HepG2 (cell line): ENCODE measurements around the gene ORC3. TPM values are rescaled to one million over a fixed set of nuclear protein-coding genes. Genes with fewer than 3 reads are reported as not detected.

Source experiments
- CREM ChIP-seq, 2 experiments: sonication (generic) in 1 of 2; formaldehyde crosslinking in 1 of 2; IDR thresholded peaks; 2 replicates each; pipeline versions ENCODE4 v1.4.0 to v1.6.1; 2016 to 2020; ENCODE audit warnings: antibody characterized with exemption in 1 of 2, mild to moderate bottlenecking in 1 of 2, missing genetic modification reagents in 1 of 2
- HNRNPLL ChIP-seq: fragments of 200-400 bp; formaldehyde crosslinking; IDR thresholded peaks from 2 replicates; pipeline ENCODE4 v1.6.1; 2017; ENCODE audit warnings: mild to moderate bottlenecking, low read depth, low read length; ENCODE audit not compliant: poor library complexity, severe bottlenecking
- NR3C1 ChIP-seq: sonication (generic); formaldehyde crosslinking; IDR thresholded peaks from 2 replicates; pipeline ENCODE4 v1.4.0; 2020; ENCODE audit warnings: missing genetic modification reagents
- POLR2G ChIP-seq: fragments of 200-400 bp; formaldehyde crosslinking; IDR thresholded peaks from 2 replicates; pipeline ENCODE4 v1.6.1; 2018; ENCODE audit warnings: mild to moderate bottlenecking, low read depth, low read length, moderate library complexity
- PRPF4 ChIP-seq: fragments of 200-400 bp; formaldehyde crosslinking; IDR thresholded peaks from 2 replicates; pipeline ENCODE4 v1.6.1; 2016; ENCODE audit warnings: low read length, low read depth; ENCODE audit not compliant: poor library complexity, severe bottlenecking
- SMAD3 ChIP-seq: sonication (generic); formaldehyde crosslinking; IDR thresholded peaks from 2 replicates; pipeline ENCODE4 v1.4.0; 2020; ENCODE audit warnings: missing genetic modification reagents
- SOX13 ChIP-seq, 3 experiments: fragments of 450-650 bp in 1 of 3; sonication (generic) in 1 of 3; formaldehyde crosslinking in 1 of 3; IDR thresholded peaks in 2 of 3; conservative IDR thresholded peaks in 1 of 3; 2 replicates each; pipeline versions ENCODE4 v1.5.0 to v1.6.1; 2016 to 2020; ENCODE audit warnings: antibody characterized with exemption in 1 of 3, mild to moderate bottlenecking in 1 of 3, missing compliant biosample characterization in 1 of 3, missing genetic modification reagents in 1 of 3, moderate library complexity in 1 of 3
- SRF ChIP-seq: IDR thresholded peaks from 2 replicates; pipeline ENCODE4 v1.6.1; 2011; ENCODE audit warnings: mild to moderate bottlenecking, low read depth, low read length, moderate library complexity
- ZBTB7A ChIP-seq: sonication (generic); formaldehyde crosslinking; IDR thresholded peaks from 2 replicates; pipeline ENCODE4 v1.8.0; 2022; ENCODE audit warnings: mild to moderate bottlenecking, missing genetic modification reagents
- ZFP1 ChIP-seq: IDR thresholded peaks from 2 replicates; pipeline ENCODE4 v1.6.1; 2016
- polyA plus RNA-seq, 8 experiments: library from polyadenylated mRNA; depleted of rRNA in 3 of 8; stranded (reverse) in 7 of 8; unstranded in 1 of 8; fragments of >200 nt; fragmentation: Illumina TruSeq in 4 of 8; extraction: Trizol in 4 of 8; gene quantifications; 2 replicates each; pipeline versions ENCODE4 v1.2.1 to v1.2.3, GENCODE V29; 2011 to 2016; ENCODE audit warnings: low read depth in 4 of 8, missing spikeins in 1 of 8, mixed read lengths in 1 of 8; ENCODE audit not compliant: insufficient read depth in 1 of 8
- total RNA-seq, 5 experiments: library from RNA; depleted of rRNA; stranded (reverse); fragments of >200 nt; fragmentation: Illumina TruSeq; extraction: Trizol; gene quantifications; 2 replicates each; pipeline ENCODE4 v1.2.3, GENCODE V29; 2016; ENCODE audit warnings: low read depth in 1 of 5
- TF ChIP-seq, protein P1 (sequence below): sonication (generic); formaldehyde crosslinking; IDR thresholded peaks from 2 replicates; pipeline ENCODE4 v1.8.0; 2022; ENCODE audit warnings: mild to moderate bottlenecking, missing genetic modification reagents, borderline replicate concordance
- TF ChIP-seq, protein P2 (sequence below): sonication (generic); formaldehyde crosslinking; IDR thresholded peaks from 2 replicates; pipeline ENCODE4 v1.8.0; 2022; ENCODE audit warnings: missing genetic modification reagents, low read depth, mild to moderate bottlenecking, borderline replicate concordance
- TF ChIP-seq, protein P3 (sequence below): sonication (generic); formaldehyde crosslinking; IDR thresholded peaks from 2 replicates; pipeline ENCODE4 v1.4.0; 2020; ENCODE audit warnings: mild to moderate bottlenecking, missing genetic modification reagents
- TF ChIP-seq, protein P4 (sequence below): IDR thresholded peaks from 2 replicates; pipeline ENCODE4 v1.4.0; 2020; ENCODE audit warnings: mild to moderate bottlenecking, missing genetic modification reagents

The ORC3 gene
- total and polyA plus RNA-seq, 2 of the 13 experiments (the other 11 are each of a cell fraction or from before 2014, with no cell fraction given) = 21.8 to 43.5 TPM

DNA sequence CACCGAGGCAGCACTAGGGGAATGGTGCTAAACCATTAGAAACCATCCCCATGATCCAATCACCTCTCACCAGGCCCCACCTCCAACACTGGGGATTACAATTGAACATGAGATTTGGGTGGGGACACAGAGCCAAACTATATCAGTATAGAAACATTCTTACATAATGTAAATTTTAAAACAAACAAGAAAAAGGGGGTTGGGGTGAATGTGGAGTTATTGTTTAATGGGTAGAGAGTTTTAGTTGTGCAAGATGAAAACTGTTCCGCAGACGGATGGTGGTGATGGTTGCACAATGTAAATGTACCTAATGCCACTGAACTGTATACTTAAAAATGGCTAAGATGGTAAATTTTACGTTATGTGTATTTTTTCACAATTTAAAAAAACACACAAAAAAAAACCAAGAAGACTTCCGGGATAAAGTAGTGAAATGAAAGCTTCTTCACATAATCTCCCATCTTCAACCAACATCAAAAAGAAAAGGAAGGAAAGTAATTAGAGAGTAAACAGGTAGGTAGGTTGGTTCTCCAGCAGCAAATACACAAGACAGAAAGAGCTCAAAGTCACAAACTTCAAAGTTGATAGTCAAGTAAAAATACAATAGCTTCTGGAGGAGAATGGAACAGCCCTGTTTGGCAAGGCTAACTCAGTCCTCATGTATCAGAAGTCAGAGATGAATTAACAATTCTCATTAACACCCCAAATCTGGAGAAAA lies 16.5 kb upstream of the ORC3 start (continued):
- TF ChIP-seq SOX13 (IDR thresholded peaks at IDR 0.05) = no peak
- peak in 1 of 2 experiments; percentile 85; a peak in 2 of 4 replicates for TF ChIP-seq SOX13 (CRISPR knock-in tag; conservative IDR thresholded peaks at IDR 0.05 in 1 of 2, IDR thresholded peaks at IDR 0.05 in 1 of 2)
- no peak for TF ChIP-seq SRF
- TF ChIP-seq POLR2G = no peak
- peak; percentile 37; the same call in 1 of the 2 replicates for TF ChIP-seq ZFP1 (CRISPR knock-in tag)
- TF ChIP-seq, protein P1, sequence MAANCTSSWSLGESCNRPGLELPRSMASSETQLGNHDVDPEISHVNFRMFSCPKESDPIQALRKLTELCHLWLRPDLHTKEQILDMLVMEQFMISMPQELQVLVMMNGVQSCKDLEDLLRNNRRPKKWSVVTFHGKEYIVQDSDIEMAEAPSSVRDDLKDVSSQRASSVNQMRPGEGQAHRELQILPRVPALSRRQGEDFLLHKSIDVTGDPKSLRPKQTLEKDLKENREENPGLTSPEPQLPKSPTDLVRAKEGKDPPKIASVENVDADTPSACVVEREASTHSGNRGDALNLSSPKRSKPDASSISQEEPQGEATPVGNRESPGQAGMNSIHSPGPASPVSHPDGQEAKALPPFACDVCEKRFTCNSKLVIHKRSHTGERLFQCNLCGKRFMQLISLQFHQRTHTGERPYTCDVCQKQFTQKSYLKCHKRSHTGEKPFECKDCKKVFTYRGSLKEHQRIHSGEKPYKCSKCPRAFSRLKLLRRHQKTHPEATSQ (CRISPR knock-in tag) = peak; percentile 92; the same call in 1 of the 2 replicates
- TF ChIP-seq HNRNPLL = no peak
- TF ChIP-seq, protein P2, sequence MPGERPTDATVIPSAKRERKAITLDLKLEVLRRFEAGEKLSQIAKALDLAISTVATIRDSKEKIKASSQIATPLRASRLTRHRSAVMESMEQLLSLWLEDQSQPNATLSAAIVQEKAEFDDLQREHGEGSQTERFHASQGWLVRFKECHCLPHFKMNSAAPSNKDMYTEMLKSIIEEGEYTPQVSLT = no peak
- no peak for TF ChIP-seq ZBTB7A (CRISPR knock-in tag)
- no peak for TF ChIP-seq PRPF4
- TF ChIP-seq NR3C1 = no peak
- TF ChIP-seq CREM (IDR thresholded peaks at IDR 0.05) = peak; percentile 77
- TF ChIP-seq CREM (CRISPR knock-in tag; IDR thresholded peaks at IDR 0.05) = no peak
- TF ChIP-seq SMAD3 (CRISPR knock-in tag) = no peak
- TF ChIP-seq, protein P3, sequence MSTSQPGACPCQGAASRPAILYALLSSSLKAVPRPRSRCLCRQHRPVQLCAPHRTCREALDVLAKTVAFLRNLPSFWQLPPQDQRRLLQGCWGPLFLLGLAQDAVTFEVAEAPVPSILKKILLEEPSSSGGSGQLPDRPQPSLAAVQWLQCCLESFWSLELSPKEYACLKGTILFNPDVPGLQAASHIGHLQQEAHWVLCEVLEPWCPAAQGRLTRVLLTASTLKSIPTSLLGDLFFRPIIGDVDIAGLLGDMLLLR (CRISPR knock-in tag) = no peak
- TF ChIP-seq, protein P4, sequence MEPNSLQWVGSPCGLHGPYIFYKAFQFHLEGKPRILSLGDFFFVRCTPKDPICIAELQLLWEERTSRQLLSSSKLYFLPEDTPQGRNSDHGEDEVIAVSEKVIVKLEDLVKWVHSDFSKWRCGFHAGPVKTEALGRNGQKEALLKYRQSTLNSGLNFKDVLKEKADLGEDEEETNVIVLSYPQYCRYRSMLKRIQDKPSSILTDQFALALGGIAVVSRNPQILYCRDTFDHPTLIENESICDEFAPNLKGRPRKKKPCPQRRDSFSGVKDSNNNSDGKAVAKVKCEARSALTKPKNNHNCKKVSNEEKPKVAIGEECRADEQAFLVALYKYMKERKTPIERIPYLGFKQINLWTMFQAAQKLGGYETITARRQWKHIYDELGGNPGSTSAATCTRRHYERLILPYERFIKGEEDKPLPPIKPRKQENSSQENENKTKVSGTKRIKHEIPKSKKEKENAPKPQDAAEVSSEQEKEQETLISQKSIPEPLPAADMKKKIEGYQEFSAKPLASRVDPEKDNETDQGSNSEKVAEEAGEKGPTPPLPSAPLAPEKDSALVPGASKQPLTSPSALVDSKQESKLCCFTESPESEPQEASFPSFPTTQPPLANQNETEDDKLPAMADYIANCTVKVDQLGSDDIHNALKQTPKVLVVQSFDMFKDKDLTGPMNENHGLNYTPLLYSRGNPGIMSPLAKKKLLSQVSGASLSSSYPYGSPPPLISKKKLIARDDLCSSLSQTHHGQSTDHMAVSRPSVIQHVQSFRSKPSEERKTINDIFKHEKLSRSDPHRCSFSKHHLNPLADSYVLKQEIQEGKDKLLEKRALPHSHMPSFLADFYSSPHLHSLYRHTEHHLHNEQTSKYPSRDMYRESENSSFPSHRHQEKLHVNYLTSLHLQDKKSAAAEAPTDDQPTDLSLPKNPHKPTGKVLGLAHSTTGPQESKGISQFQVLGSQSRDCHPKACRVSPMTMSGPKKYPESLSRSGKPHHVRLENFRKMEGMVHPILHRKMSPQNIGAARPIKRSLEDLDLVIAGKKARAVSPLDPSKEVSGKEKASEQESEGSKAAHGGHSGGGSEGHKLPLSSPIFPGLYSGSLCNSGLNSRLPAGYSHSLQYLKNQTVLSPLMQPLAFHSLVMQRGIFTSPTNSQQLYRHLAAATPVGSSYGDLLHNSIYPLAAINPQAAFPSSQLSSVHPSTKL = peak; percentile 55; the same call in 1 of the 2 replicates
